DOHH2 (cell line): ENCODE measurements around the gene CTSF.

Experiments used
- H3F3A ChIP-seq: fragments of 200-600 bp; sonication (generic), shearing (Covaris generic); 2 replicates; pipeline ENCODE4 v1.6.0; 2016; ENCODE audit warnings: antibody characterized with exemption, mild to moderate bottlenecking; ENCODE audit not compliant: control insufficient read depth, insufficient read depth
- H3K27ac ChIP-seq: fragments of 200-600 bp; sonication (generic); 2 replicates; pipeline ENCODE4 v1.5.1; 2014; ENCODE audit warnings: low read depth, mild to moderate bottlenecking, low read length, moderate library complexity
- H3K27me3 ChIP-seq: fragments of 200-600 bp; sonication (generic); 2 replicates; pipeline ENCODE4 v1.6.1; 2014; ENCODE audit warnings: mild to moderate bottlenecking, low read length, mixed read lengths; ENCODE audit not compliant: control insufficient read depth
- H3K36me3 ChIP-seq: fragments of 200-600 bp; sonication (generic); 2 replicates; pipeline ENCODE4 v1.6.1; 2014; ENCODE audit warnings: mild to moderate bottlenecking, low read length, moderate library complexity, mixed read lengths; ENCODE audit not compliant: control insufficient read depth
- H3K4me1 ChIP-seq: fragments of 200-600 bp; sonication (generic); 2 replicates; pipeline ENCODE4 v1.6.1; 2014; ENCODE audit warnings: mild to moderate bottlenecking, low read length, mixed read lengths; ENCODE audit not compliant: control insufficient read depth
- H3K4me2 ChIP-seq: fragments of 200-600 bp; sonication (generic); 2 replicates; pipeline ENCODE4 v1.6.0; 2014; ENCODE audit warnings: mild to moderate bottlenecking, low read length, moderate library complexity
- H3K4me3 ChIP-seq: fragments of 200-600 bp; sonication (generic); 2 replicates; pipeline ENCODE4 v1.5.1; 2014; ENCODE audit warnings: mild to moderate bottlenecking, low read length, mixed read lengths
- H3K79me2 ChIP-seq: fragments of 200-600 bp; sonication (generic); 2 replicates; pipeline ENCODE4 v1.6.1; 2014; ENCODE audit warnings: mild to moderate bottlenecking, low read length, mixed read lengths; ENCODE audit not compliant: control insufficient read depth
- H3K9me2 ChIP-seq: fragments of 200-600 bp; sonication (generic); replicated peaks from 2 replicates; pipeline ENCODE4 v1.6.1; 2014; ENCODE audit warnings: mild to moderate bottlenecking, low read length, mixed read lengths; ENCODE audit not compliant: control insufficient read depth
- H3K9me3 ChIP-seq: fragments of 200-600 bp; sonication (generic); 2 replicates; pipeline ENCODE4 v1.6.1; 2014; ENCODE audit warnings: antibody characterized with exemption, low read length, mixed read lengths; ENCODE audit not compliant: control insufficient read depth, insufficient read depth
- H4K20me1 ChIP-seq: fragments of 200-600 bp; sonication (generic); 2 replicates; pipeline ENCODE4 v1.6.0; 2014; ENCODE audit warnings: low read depth, mild to moderate bottlenecking, antibody characterized with exemption, low read length, moderate library complexity; ENCODE audit not compliant: control insufficient read depth, insufficient read depth
- EZH2phosphoT487 ChIP-seq: fragments of 200-600 bp; sonication (generic); IDR thresholded peaks from 2 replicates; pipeline ENCODE4 v1.6.1; 2017; ENCODE audit warnings: borderline replicate concordance, mild to moderate bottlenecking, antibody characterized with exemption, low read length, moderate library complexity, mixed read lengths
- TF ChIP-seq, protein P1 (sequence below): fragments of 200-600 bp; sonication (generic); IDR thresholded peaks from one replicate; pipeline ENCODE4 v1.5.1; 2014; ENCODE audit warnings: antibody characterized with exemption, mild to moderate bottlenecking, low read depth, low read length; ENCODE audit not compliant: poor library complexity, severe bottlenecking

The CTSF gene

DNA sequence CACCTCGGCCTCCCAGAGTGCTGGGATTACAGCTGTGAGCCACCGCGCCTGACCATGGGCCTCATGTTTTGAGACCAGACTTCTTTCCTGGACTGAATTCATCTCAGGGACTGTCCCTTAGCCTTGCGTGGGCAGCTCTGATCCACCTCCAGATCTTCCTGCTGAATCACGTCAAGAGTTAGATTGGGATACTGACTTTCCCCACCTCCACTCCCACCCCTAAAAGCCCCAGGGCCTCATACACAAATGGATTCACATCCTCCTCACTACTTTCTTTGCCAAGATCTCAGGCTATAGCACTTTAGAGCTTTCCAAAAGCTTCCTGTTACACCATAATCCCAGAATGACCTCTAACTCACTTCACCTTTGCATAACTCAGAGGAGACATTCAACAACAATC is 12.4 kb upstream of the CTSF start:
- no peaks in the 10 kb centered on the region for H3K36me3 ChIP-seq
- no peak overlapping the region for H3K4me3 ChIP-seq
- H3K4me1 ChIP-seq, result peaks cover 3% of the 10 kb centered on the region; the same call in 1 of the 2 replicates
- no peaks in the 10 kb centered on the region for H4K20me1 ChIP-seq
- H3K27me3 ChIP-seq, result 0 out of 2 replicates have a peak, but pooled peaks cover 3% of the 10 kb centered on the region
- TF ChIP-seq EZH2phosphoT487, result no peak
- TF ChIP-seq, protein P1, sequence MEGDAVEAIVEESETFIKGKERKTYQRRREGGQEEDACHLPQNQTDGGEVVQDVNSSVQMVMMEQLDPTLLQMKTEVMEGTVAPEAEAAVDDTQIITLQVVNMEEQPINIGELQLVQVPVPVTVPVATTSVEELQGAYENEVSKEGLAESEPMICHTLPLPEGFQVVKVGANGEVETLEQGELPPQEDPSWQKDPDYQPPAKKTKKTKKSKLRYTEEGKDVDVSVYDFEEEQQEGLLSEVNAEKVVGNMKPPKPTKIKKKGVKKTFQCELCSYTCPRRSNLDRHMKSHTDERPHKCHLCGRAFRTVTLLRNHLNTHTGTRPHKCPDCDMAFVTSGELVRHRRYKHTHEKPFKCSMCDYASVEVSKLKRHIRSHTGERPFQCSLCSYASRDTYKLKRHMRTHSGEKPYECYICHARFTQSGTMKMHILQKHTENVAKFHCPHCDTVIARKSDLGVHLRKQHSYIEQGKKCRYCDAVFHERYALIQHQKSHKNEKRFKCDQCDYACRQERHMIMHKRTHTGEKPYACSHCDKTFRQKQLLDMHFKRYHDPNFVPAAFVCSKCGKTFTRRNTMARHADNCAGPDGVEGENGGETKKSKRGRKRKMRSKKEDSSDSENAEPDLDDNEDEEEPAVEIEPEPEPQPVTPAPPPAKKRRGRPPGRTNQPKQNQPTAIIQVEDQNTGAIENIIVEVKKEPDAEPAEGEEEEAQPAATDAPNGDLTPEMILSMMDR, result no peak
- H3K79me2 ChIP-seq, result no peaks in the 10 kb centered on the region
- H3F3A ChIP-seq, result no peaks in the 10 kb centered on the region
- no peaks in the 10 kb centered on the region for H3K9me2 ChIP-seq
- H3K27ac ChIP-seq, result no peak overlapping the region
- H3K9me3 ChIP-seq, result peaks cover 9% of the 10 kb centered on the region; the same call in 1 of the 2 replicates
- no peak overlapping the region for H3K4me2 ChIP-seq

DNA sequence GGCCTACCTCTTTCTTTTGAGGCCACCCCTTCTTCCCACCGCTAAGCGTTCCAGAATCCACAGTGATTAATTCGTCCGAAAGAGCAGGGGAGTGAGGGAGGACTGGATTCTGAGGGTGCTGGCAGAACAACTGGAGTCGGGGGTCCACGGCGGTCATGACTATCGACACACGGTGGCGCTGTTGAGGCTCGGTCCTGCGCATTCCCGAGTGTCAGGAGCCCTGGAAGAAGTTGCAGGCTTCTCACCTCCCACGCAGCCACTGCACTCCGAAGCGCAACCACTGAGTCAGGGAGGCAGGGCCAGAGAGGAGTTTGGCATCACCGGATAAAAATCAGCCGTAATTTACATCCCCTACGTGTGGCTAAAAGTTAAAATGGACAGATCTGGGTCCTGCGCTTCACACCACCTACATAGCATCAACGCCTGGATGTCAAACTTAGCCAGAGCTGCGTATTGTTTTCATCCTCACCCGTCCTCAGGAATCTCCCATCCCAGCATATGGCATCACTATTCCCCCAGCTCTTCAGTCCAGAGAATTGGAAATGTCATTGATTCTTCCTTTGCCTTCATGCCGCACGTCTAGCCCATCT is 10.7 kb upstream of the CTSF start:
- Histone ChIP-seq H3K79me2 (no peaks in the 10 kb centered on the region), H3F3A (no peaks in the 10 kb centered on the region), H3K4me3 (no peak overlapping the region), H3K4me1 (peaks cover 3% of the 10 kb centered on the region; the same call in 1 of the 2 replicates), H3K27ac (no peak overlapping the region), H4K20me1 (no peaks in the 10 kb centered on the region), H3K36me3 (no peaks in the 10 kb centered on the region), H3K27me3 (no peaks in the 10 kb centered on the region), H3K9me2 (no peaks in the 10 kb centered on the region), H3K9me3 (peaks cover 9% of the 10 kb centered on the region; the same call in 1 of the 2 replicates), H3K4me2 (0 out of 2 replicates have a peak overlapping the region, but pooled peaks have one; percentile 24)
- TF ChIP-seq, protein P1, result peak; percentile 89
- no peak for TF ChIP-seq EZH2phosphoT487

GRCh38 chr11:66570850-66571180 is 2.4 kb upstream of the CTSF start:
- peaks cover 11% of the 10 kb centered on the region for H3K4me1 ChIP-seq
- no peaks in the 10 kb centered on the region for H4K20me1 ChIP-seq
- no peak overlapping the region for H3K4me2 ChIP-seq
- TF ChIP-seq, protein P1, result no peak
- no peak for TF ChIP-seq EZH2phosphoT487
- no peaks in the 10 kb centered on the region for H3F3A ChIP-seq
- H3K9me3 ChIP-seq, result no peaks in the 10 kb centered on the region
- no peak overlapping the region for H3K27ac ChIP-seq
- H3K79me2 ChIP-seq, result no peaks in the 10 kb centered on the region
- no peaks in the 10 kb centered on the region for H3K36me3 ChIP-seq
- no peak overlapping the region for H3K4me3 ChIP-seq
- H3K27me3 ChIP-seq, result peaks cover 28% of the 10 kb centered on the region
- no peaks in the 10 kb centered on the region for H3K9me2 ChIP-seq
